Caco-2 (cell line): ENCODE results near the gene RPE. TPM values are rescaled to one million over a fixed set of nuclear protein-coding genes. Genes with fewer than 3 reads are reported as not detected.

Source experiments
- Bru-seq: library from RNA; stranded (reverse); fragments of 400-500 nt; gene quantifications from one replicate; lab custom pipeline; 2021; lab: Mats Ljungman, UMichigan
- BruChase-seq, 2 experiments: library from RNA; stranded (reverse); fragments of 400-500 nt; gene quantifications; one replicate each; lab custom pipeline; 2021; lab: Mats Ljungman, UMichigan
- BruUV-seq: library from RNA; stranded (reverse); fragments of 400-500 nt; replicated peaks from 2 replicates; lab custom pipeline; 2021; lab: Mats Ljungman, UMichigan
- CTCF ChIA-PET: fragments of 300-600 bp; sonication (Branson Sonifier 250); formaldehyde crosslinking; loops from one replicate; lab custom pipeline; 2022; ENCODE audit warnings: antibody characterized with exemption; lab: Charles Lee
- POLR2A ChIA-PET: fragments of 300-600 bp; sonication (Branson Sonifier 250); formaldehyde crosslinking; loops from one replicate; lab custom pipeline; 2022; ENCODE audit warnings: antibody characterized with exemption; lab: Charles Lee
- DNase-seq, 2 experiments: peaks; one replicate each; pipeline versions ENCODE4 v3.0.0 to v3.0.0-alpha.2; 2020 to 2022
- H3K27me3 ChIP-seq: replicated peaks from 2 replicates; pipeline ENCODE4 v1.6.0; 2011; ENCODE audit warnings: low read length; ENCODE audit not compliant: control insufficient read depth, insufficient read depth
- H3K36me3 ChIP-seq: 2 replicates; pipeline ENCODE4 v1.5.1; 2011; ENCODE audit warnings: low read length; ENCODE audit not compliant: control insufficient read depth, insufficient read depth
- H3K4me1 ChIP-seq: fragments of 250-450 bp; sonication (Bioruptor Pico); 2 replicates; pipeline ENCODE4 v1.5.1; 2020; ENCODE audit warnings: mild to moderate bottlenecking
- H3K4me3 ChIP-seq: 2 replicates; pipeline ENCODE4 v1.5.1; 2011; ENCODE audit warnings: low read depth, mild to moderate bottlenecking, control low read depth, low read length
- H3K9me3 ChIP-seq: fragments of 250-450 bp; sonication (Bioruptor Pico); 2 replicates; pipeline ENCODE4 v1.5.1; 2020; ENCODE audit warnings: mild to moderate bottlenecking, moderate library complexity
- H3K27ac Mint-ChIP-seq: one replicate; pipeline ENCODE4 v1.8.0; 2022; ENCODE audit warnings: mixed read lengths; ENCODE audit not compliant: unreplicated experiment
- H3K27me3 Mint-ChIP-seq: one replicate; pipeline ENCODE4 v1.8.0; 2022; ENCODE audit warnings: mixed read lengths; ENCODE audit not compliant: insufficient read depth, unreplicated experiment
- H3K36me3 Mint-ChIP-seq: one replicate; pipeline ENCODE4 v1.8.0; 2022; ENCODE audit warnings: mild to moderate bottlenecking, mixed read lengths; ENCODE audit not compliant: insufficient read depth, unreplicated experiment
- H3K4me1 Mint-ChIP-seq: one replicate; pipeline ENCODE4 v1.8.0; 2022; ENCODE audit warnings: low read depth, mixed read lengths; ENCODE audit not compliant: unreplicated experiment
- H3K4me3 Mint-ChIP-seq: one replicate; pipeline ENCODE4 v1.8.0; 2022; ENCODE audit warnings: mild to moderate bottlenecking, moderate library complexity, mixed read lengths; ENCODE audit not compliant: unreplicated experiment
- H3K9me3 Mint-ChIP-seq: one replicate; pipeline ENCODE4 v1.8.0; 2022; ENCODE audit warnings: mixed read lengths; ENCODE audit not compliant: unreplicated experiment
- intact Hi-C: fragments of 100-400 bp; cut with micrococcal nuclease; formaldehyde crosslinking; loops from one replicate; pipeline ENCODE4 v1.10.0; 2022; ENCODE audit not compliant: unreplicated experiment
- long read RNA-seq: library from polyadenylated mRNA; stranded (forward); transcript quantifications from one replicate; pipeline ENCODE4 v2.0.0, GENCODE V29; 2022
- total RNA-seq: library from RNA; stranded (reverse); gene quantifications from 2 replicates; pipeline ENCODE4 v1.2.3, GENCODE V29; 2022
- TF ChIP-seq, protein P1 (sequence below), 2 experiments: fragments of 200-600 bp in 1 of 2; IDR thresholded peaks; 1 replicate in 1 of 2; 2 replicates in 1 of 2; pipeline versions ENCODE4 v1.5.1 to v1.8.0; 2011 to 2022; ENCODE audit warnings: antibody characterized with exemption in 1 of 2, control low read depth in 1 of 2, inconsistent platforms in 1 of 2, low read depth in 1 of 2, low read length in 1 of 2, mild to moderate bottlenecking in 1 of 2, moderate library complexity in 1 of 2; ENCODE audit not compliant: insufficient read depth in 1 of 2, severe bottlenecking in 1 of 2, unreplicated experiment in 1 of 2

RPE gene
- 91.1 and 92.9 TPM in 2 replicates for total RNA-seq
- Bru-seq, nascent RNA: percentile 98 among the genes with signal in this experiment
- BruChase-seq, experiment 1, labeled RNA remaining after a 2-hour chase: percentile 98 among the genes with signal in this experiment
- BruChase-seq, experiment 2, labeled RNA remaining after a 6-hour chase: percentile 97 among the genes with signal in this experiment
- long read RNA-seq, transcript RPE-205 (7 exons, 925 nt): minor isoform, 17 of 247 reads
- long read RNA-seq, transcript RPE-208 (7 exons, 1,128 nt): minor isoform, 20 of 247 reads
- long read RNA-seq, transcript RPE-202 (6 exons, 2,569 nt): major isoform, 163 of 247 reads
- long read RNA-seq, transcript RPE-210 (5 exons, 796 nt): minor isoform, 8 of 247 reads
- long read RNA-seq, partial matches to known transcripts: 5 of 247 reads
- long read RNA-seq, other reads (novel, unspliced or antisense): 24 of 247 reads

DNA sequence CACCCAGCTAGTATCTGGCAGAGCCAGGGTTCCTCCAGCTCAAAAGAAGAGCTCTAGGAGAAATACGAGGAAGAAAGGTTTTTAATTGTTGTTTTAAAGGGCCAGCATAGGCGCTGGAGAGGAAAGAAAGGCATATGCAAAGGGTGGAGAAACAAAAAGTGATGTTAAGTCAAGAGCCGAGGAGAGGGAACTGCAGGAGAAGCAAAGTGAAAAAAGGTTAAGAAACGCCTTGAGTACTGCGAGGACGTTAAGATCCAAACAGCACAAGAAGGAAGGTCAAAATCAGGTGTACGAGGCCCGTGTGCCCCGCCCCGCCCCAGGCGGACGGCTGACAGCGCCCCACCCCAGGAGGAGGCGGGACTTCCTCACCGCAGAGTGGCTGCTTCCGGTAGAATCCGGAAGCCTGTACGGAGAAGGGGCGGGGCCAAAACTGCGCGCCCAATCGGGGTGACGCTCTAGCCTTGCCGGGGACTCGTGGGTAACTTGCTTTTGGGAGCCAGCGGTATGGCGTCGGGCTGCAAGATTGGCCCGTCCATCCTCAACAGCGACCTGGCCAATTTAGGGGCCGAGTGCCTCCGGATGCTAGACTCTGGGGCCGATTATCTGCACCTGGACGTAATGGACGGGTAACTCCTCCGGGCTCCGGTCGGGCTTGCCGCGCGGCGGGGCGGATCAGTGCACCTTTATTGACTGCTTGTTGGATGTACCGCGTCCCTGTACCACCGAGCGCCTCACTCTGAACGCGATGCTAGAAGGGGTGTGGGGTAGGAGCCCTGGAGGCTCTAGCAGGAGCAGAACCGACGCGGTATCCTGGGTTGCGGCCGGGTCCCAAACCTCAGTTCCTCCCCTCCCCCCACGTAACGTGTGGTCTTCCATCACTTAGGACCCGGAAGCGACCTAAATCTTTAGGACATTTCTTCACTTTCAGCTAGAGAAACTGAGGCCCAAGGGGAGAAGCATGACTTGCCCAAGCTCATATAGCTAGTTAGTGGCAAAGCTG lies at the start of gene RPE:
Gene RPE, plus strand, starts transcription at position 481 of the 1,000 bp plus-strand sequence. Its CDS starts 24 bp downstream, at position 505.
- H3K27me3 Mint-ChIP-seq: no peaks in the 10 kb centered on the region
- no peaks in the 10 kb centered on the region for H3K9me3 Mint-ChIP-seq
- Histone ChIP-seq H3K4me3 (peak within 1 kb of the TSS; percentile 75), H3K4me1 (peaks cover 14% of the 10 kb centered on the region), H3K27me3 (no peaks in the 10 kb centered on the region), H3K36me3 (no peaks in the 10 kb centered on the region; the same call in 1 of the 2 replicates), H3K9me3 (no peaks in the 10 kb centered on the region)
- peaks cover 20% of the 10 kb centered on the region for H3K36me3 Mint-ChIP-seq
- DNase-seq: peak; percentile 96
- H3K4me1 Mint-ChIP-seq: peaks cover 25% of the 10 kb centered on the region
- H3K4me3 Mint-ChIP-seq: peak within 1 kb of the TSS; percentile 78
- POLR2A ChIA-PET: interaction anchor here (0.6 kb wide), 2 partner anchors 12 to 1388 kb away, joined by 3 to 4 read pairs; no protein-coding TSS in a partner anchor
- intact Hi-C loops: loop anchor here (1.0 kb wide), 2 partner anchors 32 to 168 kb away; no protein-coding TSS in a partner anchor
- CTCF ChIA-PET: interaction anchor here (0.7 kb wide), 1 partner anchor 217 kb away, joined by 3 read pairs; no protein-coding TSS in a partner anchor
- TSS peak; percentile 38 for BruUV-seq
- TF ChIP-seq, protein P1, sequence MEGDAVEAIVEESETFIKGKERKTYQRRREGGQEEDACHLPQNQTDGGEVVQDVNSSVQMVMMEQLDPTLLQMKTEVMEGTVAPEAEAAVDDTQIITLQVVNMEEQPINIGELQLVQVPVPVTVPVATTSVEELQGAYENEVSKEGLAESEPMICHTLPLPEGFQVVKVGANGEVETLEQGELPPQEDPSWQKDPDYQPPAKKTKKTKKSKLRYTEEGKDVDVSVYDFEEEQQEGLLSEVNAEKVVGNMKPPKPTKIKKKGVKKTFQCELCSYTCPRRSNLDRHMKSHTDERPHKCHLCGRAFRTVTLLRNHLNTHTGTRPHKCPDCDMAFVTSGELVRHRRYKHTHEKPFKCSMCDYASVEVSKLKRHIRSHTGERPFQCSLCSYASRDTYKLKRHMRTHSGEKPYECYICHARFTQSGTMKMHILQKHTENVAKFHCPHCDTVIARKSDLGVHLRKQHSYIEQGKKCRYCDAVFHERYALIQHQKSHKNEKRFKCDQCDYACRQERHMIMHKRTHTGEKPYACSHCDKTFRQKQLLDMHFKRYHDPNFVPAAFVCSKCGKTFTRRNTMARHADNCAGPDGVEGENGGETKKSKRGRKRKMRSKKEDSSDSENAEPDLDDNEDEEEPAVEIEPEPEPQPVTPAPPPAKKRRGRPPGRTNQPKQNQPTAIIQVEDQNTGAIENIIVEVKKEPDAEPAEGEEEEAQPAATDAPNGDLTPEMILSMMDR (IDR thresholded peaks at IDR 0.05; ENCODE audit: insufficient read depth in 1 of 2, low read depth in 1 of 2, low read length in 1 of 2, severe bottlenecking in 1 of 2, unreplicated experiment in 1 of 2): no peak
- H3K27ac Mint-ChIP-seq: peak within 1 kb of the TSS; percentile 98

DNA sequence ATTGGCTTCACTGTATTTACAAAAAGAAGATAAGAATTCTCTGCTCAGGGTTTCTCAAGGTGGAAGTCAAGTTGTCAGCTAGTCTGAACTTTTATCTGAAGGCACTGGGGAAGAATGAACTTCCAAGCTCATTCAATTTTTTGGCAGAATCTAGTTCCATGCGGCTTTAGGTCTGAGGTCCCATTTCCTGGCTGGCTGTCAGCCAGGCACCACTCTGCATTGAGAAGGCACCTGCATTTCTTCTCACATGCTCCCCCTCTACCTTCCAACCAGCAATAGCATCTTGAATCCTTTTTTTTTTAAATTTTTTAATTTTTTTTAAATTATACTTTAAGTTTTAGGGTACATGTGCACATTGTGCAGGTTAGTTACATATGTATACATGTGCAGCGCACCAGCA lies 46.2 kb upstream of the RPE start:
- Mint-ChIP-seq H3K27ac (no peak overlapping the region), H3K36me3 (no peaks in the 10 kb centered on the region), H3K4me1 (no peaks in the 10 kb centered on the region), H3K27me3 (peaks cover 4% of the 10 kb centered on the region), H3K4me3 (no peak overlapping the region), H3K9me3 (peaks cover 10% of the 10 kb centered on the region)
- no peak overlapping the region for H3K4me3 ChIP-seq
- TF ChIP-seq, protein P1 (IDR thresholded peaks at IDR 0.05; ENCODE audit: insufficient read depth in 1 of 2, low read depth in 1 of 2, low read length in 1 of 2, severe bottlenecking in 1 of 2, unreplicated experiment in 1 of 2): no peak
- no peak for DNase-seq
- no peaks in the 10 kb centered on the region for H3K27me3 ChIP-seq
- intact Hi-C loops: no loop called here
- H3K4me1 ChIP-seq: no peaks in the 10 kb centered on the region
- H3K9me3 ChIP-seq: peaks cover 7% of the 10 kb centered on the region; the same call in 1 of the 2 replicates
- BruUV-seq: no TSS peak
- POLR2A ChIA-PET: no interaction called here
- CTCF ChIA-PET: interaction anchor here (0.6 kb wide), 1 partner anchor 181 kb away, joined by 3 read pairs; no protein-coding TSS in a partner anchor
- H3K36me3 ChIP-seq: no peaks in the 10 kb centered on the region
